Stimulated activated CD4-positive, alpha-beta T cell treated with anti-CD3 and anti-CD28 coated beads, Interleukin-1b, Interleukin-23, amount 100 ng/mL, for 24 hours (primary cell): ENCODE results near the gene PIWIL4.
"Not testable (repeated sequence)": the region's sequence is repeated elsewhere in the genome, so short reads cannot be mapped to it uniquely, and the experiment has no call there.

Experiments
- DNase-seq, 4 experiments: peaks; one replicate each; pipeline ENCODE4 v3.0.0-alpha.2; 2020; ENCODE audit warnings: low read depth in 4 of 4, low spot score in 1 of 4

The PIWIL4 gene

DNA sequence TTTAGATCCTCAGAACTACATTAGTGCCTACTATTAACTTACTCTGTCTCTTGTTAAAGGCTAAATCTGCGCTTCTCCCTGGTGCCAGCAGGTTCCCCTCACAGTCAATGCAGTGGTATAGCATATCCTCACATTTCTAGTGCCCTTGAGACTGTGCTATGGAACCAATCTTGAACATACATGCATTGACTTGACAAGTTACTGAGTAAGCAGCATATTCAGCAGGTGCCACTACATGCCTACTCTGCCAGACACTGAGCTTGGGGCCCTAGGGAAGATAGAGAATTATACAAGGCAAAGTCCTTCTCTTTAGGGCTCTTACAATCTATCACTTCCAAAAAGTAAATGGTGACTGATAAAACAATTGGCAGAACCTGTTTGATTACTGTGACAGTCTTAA is 20.3 kb upstream of the PIWIL4 start:
- no peak for DNase-seq

DNA sequence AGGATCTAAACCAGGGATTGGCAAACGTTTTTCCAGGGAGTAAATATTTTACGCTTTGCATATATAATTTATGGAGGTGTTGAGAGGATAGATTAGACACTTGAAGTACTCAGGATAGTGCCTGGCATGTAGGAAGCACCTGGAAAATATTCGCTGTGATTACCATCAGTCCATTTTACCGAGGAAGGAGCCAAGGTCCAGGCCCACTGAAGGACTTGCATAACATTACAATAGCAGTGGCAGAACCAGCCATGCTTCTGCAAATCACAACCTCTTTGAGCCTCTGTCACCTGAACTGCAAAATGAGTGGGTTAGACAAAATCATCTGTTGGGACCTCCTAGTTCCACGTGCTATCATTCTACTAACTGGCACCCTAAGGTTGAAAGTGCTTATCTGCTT is 18.0 kb upstream of the PIWIL4 start:
- DNase-seq: no peak

DNA sequence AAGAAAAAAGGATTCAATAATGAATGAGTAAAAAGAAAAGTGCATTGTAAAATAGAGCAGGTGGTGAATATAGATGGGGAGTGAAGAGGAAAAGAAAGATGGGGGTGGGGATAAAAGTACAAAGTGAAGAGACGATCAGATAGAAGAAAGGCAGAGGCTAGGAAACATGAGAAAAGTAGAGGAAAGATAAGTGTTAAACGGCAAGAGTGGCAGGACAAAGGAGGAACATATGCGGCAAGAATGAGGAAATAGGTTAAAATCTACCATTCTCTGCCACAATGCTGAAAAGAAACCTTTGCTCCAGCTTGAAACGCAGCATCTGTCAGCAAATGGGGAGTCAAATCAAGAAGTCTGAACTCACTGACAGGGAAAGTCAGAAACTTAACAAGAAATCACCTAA is 16.7 kb upstream of the PIWIL4 start:
- DNase-seq: no peak

DNA sequence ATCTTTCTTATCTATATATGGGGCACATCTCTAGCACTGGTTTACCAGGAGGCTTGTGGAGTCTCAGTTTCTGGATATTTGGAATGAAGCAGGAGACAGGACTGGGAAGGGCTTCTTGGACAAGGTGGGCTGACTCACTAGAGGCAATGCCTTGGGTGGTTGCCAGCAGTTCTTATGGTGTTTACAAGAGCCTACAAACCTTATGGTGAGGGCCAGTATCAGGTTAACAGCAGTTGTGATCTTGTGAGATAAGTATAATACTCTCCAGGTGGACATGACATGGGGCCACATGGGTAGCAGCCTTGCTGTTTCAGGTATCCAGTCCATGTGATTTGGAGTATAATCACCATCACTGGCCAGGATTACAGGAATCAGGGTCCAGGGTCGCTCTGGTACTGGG is 13.2 kb upstream of the PIWIL4 start:
- DNase-seq: no peak

DNA sequence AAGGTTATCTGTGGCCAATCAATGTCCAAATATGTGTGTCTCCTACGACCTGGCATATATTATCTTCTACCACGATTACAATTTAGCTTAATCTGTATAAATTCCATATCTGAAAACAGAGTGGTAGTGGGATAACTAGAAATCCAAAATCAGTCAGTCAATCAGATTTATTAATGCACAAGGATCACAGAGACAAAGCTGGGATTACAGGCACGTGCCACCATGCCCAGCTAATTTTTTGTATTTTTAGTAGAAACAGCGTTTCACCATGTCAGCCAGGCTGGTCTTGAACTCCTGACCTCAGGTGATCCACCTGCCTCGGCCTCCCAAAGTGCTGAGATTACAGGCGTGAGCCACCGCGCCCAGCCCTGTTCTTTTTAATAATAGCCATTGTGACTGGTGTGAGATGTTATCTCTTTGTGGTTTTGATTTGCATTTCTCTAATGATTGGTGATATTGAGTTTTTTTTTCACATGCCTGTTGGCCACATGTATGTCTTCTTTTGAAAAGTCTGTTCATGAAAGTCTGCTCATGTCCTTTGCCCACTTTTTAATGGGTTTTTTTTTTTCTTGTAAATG is 11.3 kb upstream of the PIWIL4 start:
- not testable (repeated sequence) for DNase-seq

DNA sequence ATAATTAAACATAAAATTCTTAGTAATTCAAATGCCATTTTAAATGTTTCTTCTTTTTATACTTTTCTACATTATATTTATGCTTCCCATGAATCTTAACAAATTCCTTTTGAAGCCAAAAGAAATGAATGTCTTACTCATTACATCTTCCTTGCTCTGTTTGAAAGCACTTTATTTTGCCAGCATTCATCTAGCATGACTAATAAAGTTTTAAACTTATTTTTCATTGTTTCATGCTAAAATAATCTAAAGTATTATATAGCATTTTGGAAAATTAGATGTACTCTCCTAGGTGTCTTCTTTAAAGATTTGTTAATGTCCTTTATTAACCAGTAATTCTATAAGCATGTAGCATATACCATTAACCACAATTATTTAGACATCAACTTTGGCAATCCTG is 9.7 kb upstream of the PIWIL4 start:
- no peak for DNase-seq

DNA sequence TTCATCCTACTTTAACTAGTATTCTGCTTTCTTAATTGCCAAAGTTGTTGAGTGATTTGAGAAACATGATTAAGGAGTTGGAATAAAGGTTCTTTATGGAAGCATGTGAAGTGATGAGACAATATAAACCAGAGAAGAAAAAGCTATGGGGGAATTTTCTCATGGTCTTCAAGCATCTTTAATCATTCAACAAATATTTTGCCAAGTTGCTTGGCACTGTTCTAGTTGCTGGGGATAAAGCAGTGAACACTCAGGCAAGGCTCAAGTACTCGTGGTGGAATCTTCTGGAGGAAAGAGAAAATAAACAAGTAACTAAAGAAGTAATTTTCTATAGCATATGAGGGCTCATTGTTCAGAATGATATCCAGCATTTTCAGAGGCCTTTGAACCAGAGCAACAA is 9.2 kb upstream of the PIWIL4 start:
- DNase-seq: no peak

DNA sequence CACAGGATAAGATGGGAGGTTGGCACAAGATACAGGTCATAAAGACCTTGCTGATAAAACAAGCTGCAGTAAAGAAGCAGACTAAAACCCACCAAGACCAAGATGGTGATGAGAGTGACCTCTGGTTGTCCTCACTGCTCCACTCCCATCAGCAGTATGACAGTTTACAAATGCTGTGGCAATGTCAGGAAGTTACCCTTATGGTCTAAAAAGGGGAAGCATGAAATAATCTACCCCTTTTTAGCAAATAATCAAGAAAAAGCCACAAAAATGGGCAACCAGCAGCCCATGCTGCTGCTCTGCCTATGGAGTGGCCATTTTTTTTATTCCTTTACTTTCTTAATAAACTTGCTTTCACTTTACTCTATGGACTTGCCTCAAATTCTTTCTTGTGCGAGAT is 8.7 kb upstream of the PIWIL4 start:
- DNase-seq: no peak

DNA sequence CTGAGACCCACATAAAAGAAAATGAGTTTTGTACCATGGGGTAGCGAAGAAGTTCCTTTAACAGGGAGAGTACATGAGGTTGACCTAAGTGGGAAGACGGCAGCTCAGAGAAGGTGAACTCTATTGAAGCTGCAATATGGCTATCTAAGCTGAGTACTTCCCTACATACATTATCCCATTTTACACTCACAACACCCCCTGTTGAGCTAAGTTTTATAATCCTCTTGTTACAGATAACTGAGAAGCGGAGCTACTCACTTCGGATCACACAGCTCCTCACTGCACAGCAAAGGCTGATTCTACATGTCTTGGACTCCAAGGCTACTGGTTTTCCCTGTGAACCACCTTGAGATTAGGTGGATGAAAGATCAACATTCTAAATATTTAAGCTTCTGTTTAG is 8.2 kb upstream of the PIWIL4 start:
- no peak for DNase-seq

DNA sequence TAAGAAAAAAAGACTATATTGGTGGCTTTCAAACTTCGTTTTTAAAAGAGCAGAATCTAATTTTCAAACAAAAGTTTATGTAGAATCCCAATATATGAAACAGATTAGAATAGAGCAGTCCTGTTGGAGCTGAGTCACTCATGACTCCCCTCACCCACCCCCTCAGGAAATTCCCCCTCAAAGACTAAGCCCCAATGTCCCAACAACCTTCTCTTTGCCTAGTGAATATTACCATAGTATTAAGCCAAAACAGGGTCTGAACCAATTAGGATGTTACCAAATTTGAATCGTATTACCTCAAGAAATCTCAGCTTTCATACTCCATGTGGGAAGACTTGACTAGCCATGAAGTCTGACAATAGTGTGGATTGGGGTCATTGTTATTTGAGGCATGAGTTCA is 7.8 kb upstream of the PIWIL4 start:
- no peak for DNase-seq

DNA sequence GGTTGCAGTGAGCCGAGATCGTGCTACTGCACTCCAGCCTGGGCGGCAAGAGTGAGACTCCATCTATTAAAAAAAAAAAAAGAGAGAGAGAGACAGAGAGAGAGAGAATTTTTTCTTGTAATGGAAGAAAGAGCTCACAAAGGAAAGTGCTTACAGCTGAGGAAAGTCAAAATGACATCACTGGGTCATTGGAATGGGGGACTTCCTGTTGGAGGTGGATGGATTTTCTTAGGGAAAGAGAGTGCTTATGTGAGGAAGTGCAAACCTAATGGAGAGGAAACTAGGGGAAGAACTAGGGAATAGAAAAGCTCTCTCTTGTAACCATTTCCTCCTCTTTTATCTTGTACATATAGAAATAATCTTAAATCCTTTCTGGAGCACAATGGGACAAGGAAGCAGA is 6.3 kb upstream of the PIWIL4 start:
- DNase-seq: no peak

DNA sequence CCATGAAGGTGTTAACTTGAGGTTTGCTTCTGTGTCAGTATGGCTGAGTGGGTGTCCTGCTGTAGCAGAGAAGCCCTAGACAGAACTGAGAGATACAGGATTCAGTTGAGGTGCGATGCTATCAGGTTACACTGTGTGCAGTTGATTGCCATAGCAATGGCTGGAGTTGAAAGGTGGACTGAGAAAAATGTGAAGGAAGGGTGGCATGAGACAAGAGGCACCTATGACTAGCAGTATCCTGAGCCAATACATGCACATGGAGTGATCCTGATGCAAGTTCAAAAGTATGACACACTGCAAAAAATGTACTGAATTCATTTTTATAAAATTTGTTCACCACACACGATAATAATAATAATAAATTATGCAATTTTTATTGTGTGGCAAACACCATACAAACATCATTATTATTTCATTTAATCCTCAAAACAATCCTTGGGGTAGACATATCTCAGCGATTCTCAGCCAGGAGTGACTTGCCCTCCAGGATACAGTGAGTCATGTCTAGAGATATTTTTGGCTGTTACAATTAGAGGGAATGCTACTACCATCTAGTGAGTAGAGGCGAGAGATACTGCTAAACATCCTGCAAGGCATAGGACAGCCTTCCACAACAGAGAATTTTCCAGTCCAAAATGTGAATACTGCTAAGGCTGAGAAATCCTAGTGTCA is 3.9 kb upstream of the PIWIL4 start:
- no peak for DNase-seq

DNA sequence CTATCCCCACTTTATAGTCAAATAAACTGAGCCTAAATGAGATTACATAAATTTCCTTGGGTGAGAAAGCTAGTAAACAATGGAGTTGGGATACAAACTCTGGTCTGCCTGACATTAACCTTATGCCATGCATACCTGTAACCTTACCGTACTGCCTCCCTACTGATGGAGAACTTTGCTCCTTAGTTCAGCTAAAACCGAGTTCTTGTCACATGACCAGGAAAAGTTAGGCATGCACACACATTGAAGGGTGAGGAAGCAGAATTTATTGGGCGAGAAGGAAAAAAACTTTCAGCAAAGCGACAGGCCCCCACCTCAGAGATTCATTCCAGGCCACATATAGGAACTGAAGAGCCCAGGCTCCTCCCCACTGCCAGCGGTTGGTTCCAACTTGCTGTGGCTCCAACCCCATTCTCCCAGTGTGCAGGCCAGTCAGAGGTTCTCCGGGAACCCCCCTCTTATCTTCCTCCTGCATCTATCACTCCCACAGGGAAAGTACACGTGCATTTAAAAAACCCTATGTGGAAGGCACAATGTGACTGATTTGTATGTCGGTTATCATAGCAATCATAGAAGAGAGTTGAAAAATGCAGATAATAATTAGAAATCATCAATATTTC is 3.2 kb upstream of the PIWIL4 start:
- no peak for DNase-seq

DNA sequence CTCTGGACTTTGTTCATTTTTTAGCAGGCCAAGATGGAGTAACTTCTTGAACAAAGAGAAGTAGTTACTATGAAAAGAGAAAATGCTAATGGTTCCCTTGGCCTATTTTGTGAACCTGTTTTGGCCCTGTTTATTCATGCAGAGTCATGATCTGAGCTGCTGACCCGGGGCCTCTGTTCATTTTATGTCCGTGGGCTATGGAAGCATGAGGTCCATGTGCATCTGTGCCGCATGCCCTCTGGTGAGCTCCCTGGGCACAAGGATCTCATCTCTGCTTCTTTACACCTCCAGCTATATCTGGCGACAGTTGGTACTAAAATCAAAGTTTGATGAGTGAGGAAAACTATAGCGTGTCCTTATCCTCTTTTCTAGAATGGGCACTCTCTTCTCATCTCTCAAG is 1.0 kb downstream of the PIWIL4 start:
- no peak for DNase-seq

DNA sequence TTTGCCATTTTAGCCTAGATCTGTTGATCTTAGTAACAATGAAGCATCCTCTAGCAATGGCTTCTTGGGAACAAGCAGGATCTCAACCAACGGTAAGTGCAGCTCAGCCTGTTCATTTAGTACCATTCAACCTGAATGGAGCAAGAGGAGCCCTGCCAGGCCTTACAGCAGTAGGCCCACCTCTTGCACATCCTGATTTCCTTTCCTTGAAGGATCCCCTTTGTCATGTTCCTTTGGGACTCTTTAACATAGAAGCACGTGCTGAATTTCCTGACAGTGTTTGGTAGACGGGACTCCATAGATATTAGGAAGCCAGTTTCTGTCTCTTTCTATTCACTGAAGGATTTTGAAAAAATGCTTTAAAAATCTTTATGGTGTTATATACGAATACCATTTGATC is 1.5 kb downstream of the PIWIL4 start:
- DNase-seq: no peak

DNA sequence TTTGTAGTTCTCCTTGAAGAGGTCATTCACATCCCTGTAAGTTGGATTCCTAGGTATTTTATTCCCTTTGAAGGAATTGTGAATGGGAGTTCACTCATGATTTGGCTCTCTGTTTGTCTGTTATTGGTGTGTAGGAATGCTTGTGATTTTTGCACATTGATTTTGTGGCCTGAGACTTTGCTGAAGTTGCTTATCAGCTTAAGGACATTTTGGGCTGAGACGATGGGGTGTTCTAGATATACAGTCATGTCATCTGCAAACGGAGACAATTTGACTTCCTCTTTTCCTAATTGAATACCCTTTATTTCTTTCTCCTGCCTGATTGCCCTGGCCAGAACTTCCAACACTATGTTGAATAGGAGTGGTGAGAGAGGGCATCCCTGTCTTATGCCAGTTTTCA is 5.8 kb downstream of the PIWIL4 start:
- not testable (repeated sequence) for DNase-seq

DNA sequence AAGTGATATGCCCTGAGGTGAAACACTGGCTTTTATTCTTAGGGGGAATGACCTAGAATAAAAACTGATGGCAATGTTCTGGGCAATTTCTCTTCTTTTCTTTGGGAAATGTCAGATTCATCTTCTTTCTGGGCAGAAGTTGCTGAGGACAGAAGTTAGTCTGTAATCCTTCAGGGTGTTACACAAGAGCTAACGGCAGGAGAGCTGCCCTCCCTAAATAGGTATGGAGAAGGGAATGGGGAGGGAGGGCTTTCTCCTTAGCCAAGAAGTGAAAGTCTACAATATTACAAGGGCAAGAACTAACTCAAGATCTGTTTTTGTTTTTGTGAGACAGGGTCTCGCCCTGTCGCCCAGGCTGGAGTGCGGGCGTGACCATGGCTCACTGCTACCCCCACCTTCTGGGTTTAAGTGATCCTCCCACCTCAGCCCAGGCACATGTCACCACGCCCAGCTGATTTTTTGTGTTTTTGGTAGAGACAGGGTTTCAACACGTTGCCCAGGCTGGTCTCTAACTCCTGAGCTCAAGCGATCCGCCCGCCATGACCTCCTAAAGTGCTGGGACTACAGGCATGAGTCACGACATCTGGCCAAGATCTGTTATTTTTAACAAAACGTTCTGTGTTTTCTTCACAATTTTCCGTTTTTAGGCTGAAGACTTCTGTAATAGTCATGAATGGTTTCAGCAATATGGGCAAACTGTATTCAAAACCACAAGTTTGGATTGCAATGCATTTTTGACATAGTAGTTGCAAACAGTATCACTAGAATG is 7.2 kb downstream of the PIWIL4 start:
- DNase-seq: no peak

DNA sequence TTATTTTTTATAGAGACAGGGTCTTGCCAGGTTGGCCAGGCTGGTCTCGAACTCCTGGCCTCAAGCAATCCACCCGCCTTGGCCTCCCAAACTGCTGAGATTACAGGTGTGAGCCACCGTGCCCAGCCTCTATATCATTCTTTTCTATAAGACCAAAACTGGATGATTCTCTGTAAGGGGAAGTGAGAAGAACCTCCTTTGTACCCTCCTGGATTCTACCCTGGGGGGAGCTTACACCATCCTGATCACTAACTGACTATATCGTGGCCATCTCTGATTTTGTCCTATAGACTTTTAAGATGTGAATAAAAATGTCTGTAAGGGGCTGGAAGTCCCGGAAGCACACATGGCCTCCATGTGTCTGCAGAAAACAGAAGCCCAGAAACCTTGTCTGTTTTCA is 9.1 kb downstream of the PIWIL4 start:
- DNase-seq: no peak

DNA sequence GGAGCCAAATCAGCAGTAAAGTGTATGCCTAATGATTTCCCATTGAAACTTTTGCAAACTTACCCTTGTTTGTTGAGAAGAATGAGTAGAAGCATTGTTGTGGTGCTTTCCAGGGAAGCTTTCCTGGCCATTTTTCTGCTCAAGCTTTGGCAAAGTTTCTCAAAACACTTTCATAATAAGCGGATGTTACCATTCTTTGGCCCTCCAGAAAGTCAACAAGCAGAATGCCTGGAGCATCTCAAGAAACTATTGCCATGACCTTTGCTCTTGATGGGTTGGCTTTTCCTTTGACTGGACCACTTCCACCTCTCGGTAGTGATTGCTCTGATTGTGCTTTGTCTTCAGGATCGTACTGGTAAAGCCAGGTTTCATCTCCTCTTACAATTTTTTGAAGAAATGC is 10.7 kb downstream of the PIWIL4 start:
- no peak for DNase-seq

DNA sequence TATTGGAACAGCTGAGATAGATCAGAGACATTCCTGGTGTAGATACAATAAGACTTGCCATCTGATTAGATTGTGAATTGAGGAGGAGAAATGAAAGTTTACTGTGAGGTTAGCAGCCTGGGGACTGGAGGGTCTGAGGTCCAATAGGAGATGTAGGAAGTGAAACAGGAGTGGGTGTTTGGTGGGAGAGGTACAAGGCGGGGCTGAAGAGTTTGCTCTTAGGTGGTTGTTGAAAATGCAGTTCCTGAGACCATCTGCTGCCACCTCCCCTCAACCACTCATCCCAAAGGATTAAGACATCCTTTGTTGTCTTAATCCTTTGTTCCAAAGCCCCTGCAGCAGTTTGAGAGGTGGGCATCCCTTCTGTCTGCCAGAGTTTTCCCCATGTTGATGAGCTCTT is 14.8 kb downstream of the PIWIL4 start:
- no peak for DNase-seq

DNA sequence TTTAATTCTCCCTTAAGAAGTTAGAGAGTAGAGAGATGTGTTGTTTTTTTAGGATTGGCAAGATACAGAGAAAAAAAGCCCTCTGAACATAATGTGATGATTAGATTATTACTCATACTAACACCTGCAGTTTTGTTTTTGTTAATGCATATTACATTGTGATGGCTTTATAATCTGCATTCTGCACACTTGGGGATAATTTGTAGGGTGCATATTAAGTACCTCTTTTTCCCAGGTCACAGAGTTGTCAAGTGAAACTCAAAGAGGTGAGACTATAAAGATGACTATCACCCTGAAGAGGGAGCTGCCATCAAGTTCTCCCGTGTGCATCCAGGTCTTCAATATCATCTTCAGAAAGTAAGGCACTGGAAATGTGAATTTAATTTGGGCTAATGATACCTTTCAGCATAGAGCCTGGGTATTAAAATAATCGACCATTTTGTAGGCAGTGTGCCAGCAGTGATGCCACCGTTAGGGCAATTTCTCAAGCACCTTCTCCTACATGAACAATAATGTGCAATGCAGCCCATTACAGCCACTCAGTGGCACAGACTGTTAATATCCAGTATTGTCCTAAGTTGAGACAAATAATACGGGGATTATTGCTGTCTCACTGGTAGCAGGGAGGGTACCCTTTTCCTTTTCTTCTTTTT is 16.2 kb downstream of the PIWIL4 start:
- DNase-seq: no peak
